Heart left ventricle (tissue), 13 donors: ENCODE data around the gene RFWD3.

Experiments used
- POLR2A ChIP-seq, 2 donors: fragments of 450-650 bp; IDR thresholded peaks; one replicate each; pipeline ENCODE4 v1.6.1; 2017; ENCODE audit warnings: antibody characterized with exemption in 2 of 2, mild to moderate bottlenecking in 2 of 2, moderate library complexity in 2 of 2
- TF ChIP-seq, protein P1 (sequence below), 12 donors: fragments of 200-600 bp; sonication (generic) in 4 of 12; IDR thresholded peaks; one replicate each; pipeline versions ENCODE4 v1.5.0 to v1.8.0; 2018 to 2022; ENCODE audit warnings: antibody characterized with exemption in 12 of 12, mild to moderate bottlenecking in 5 of 12
- donor health status: ischemic (EF 13 %, LVEDD 7.1; RV severe dilation, severe dysfunction).
- donor health status: DM: no; HTN: yes; CAD: no.
- donor health status: DM: no; HTN: no; CAD: no.
- donor health status: ischemic (EF 25% LVEDD 6.9; RV normal size, moderate dysfunction).
- donor health status: ischemic (EF 25% LVEDD 5.7; RV mildly dilated, moderate dysfunction).
- donor health status: ischemic (EF 35%, LVEDD 5.7; RV mildly dilated, moderate dysfunction).
- donor health status: nonischemic (EF 11% LVEDD 7.7; RV severe dilation, severe dysfunction).
- donor health status: DM: yes; HTN: yes; CAD: no.
- donor health status: PGD.
- donor health status: ischemic (EF 29% LVEDD 5.4; RV normal size, mild dysfunction).
- donor health status: nonischemic (EF 23%, LVEDD 6.1; RV moderate dilation, normal function).

DNA sequence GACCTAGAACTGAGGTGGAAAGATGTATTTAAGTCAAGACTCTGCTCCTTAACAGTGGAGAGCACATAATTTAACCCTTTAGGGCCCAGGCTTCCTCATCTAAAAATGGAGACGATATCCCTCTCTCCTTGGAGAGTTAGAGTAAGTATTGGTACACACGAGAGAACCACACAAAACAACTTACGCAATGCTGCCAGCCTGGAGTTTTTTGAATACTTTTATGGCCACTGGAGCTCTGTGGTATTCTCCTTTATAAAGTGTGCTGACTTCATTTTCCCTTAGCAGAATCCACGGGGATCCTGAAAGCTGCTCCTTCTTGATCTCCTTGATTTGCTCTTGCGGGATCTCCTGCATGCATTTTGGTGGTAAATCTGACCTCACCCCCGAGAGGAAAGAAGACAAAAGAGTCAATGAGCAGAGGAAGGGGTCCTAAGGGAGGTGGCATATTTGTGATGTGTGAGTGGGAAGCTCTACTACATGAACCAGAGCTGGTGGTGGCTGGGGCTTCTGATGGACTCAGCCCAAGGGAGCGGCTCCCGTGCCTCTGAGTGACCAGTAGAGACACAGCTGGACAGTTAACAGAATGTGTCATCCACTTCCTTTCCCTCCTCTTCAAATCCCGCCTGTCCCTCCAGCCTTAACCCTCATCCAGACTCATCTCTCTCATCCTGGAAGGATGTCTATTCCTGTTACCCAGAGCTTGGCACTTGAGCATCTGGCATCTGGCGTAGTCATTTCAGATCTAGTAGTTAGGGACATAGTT is 24.6 kb upstream of the RFWD3 start:
- no peak for TF ChIP-seq POLR2A (IDR thresholded peaks at IDR 0.05)
- TF ChIP-seq, protein P1, sequence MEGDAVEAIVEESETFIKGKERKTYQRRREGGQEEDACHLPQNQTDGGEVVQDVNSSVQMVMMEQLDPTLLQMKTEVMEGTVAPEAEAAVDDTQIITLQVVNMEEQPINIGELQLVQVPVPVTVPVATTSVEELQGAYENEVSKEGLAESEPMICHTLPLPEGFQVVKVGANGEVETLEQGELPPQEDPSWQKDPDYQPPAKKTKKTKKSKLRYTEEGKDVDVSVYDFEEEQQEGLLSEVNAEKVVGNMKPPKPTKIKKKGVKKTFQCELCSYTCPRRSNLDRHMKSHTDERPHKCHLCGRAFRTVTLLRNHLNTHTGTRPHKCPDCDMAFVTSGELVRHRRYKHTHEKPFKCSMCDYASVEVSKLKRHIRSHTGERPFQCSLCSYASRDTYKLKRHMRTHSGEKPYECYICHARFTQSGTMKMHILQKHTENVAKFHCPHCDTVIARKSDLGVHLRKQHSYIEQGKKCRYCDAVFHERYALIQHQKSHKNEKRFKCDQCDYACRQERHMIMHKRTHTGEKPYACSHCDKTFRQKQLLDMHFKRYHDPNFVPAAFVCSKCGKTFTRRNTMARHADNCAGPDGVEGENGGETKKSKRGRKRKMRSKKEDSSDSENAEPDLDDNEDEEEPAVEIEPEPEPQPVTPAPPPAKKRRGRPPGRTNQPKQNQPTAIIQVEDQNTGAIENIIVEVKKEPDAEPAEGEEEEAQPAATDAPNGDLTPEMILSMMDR (IDR thresholded peaks at IDR 0.05): no peak
